A549 (cell line): Measurements from ENCODE around the gene CACNA1C. TPM values are rescaled to one million over a fixed set of nuclear protein-coding genes. Genes with fewer than 3 reads are reported as not detected.

ENCODE experiments used
- ATAC-seq, 2 experiments: fragments of 200-7000 bp in 1 of 2; fragments of >200 bp in 1 of 2; cut with Nextera tagmentation in 1 of 2; cut with Tn5 transposase in 1 of 2; 3 replicates each; pipeline versions ENCODE4 v1.8.0 to v1.9.1; 2018 to 2020; ENCODE audit warnings: mild to moderate bottlenecking in 1 of 2, moderate library complexity in 1 of 2
- CTCF ChIA-PET: fragments of 300-600 bp; sonication (Branson Sonifier 250); formaldehyde crosslinking; extraction: SDS; loops from one replicate; lab custom pipeline; 2021; ENCODE audit warnings: antibody characterized with exemption, inconsistent platforms; lab: Yijun Ruan, JAX
- POLR2A ChIA-PET: fragments of 350-600 bp; formaldehyde crosslinking; extraction: SDS; loops from one replicate; lab custom pipeline; 2021; ENCODE audit warnings: antibody characterized with exemption, inconsistent platforms; lab: Yijun Ruan, JAX
- DNase-seq, 2 experiments: peaks; one replicate each; pipeline versions ENCODE4 v3.0.0 to v3.0.0-alpha.2; 2011 to 2016; ENCODE audit warnings: low read depth in 1 of 2, low spot score in 1 of 2
- FAIRE-seq: peaks from 2 replicates; lab custom pipeline; 2011; peaks lifted over from hg19 to GRCh38; lab: Jason Lieb, UNC
- H3K27ac ChIP-seq, 2 experiments: fragments of >200 bp; sonication (Bioruptor Twin); formaldehyde crosslinking; 3 replicates each; pipeline ENCODE4 v1.5.1; 2016 to 2017
- H3K4me1 ChIP-seq: fragments of >200 bp; sonication (Bioruptor Twin); formaldehyde crosslinking; 3 replicates; pipeline ENCODE4 v1.6.1; 2016
- H3K4me2 ChIP-seq: fragments of >200 bp; sonication (Bioruptor Twin); formaldehyde crosslinking; 3 replicates; pipeline ENCODE4 v1.6.1; 2016
- H3K4me3 ChIP-seq: fragments of >200 bp; sonication (Bioruptor Twin); formaldehyde crosslinking; 3 replicates; pipeline ENCODE4 v1.5.1; 2016
- H3K9me3 ChIP-seq: fragments of >200 bp; sonication (Bioruptor Twin); formaldehyde crosslinking; 3 replicates; pipeline ENCODE4 v1.6.1; 2016
- CBX2 ChIP-seq: fragments of 200-600 bp; sonication (generic); IDR thresholded peaks from 2 replicates; pipeline ENCODE4 v1.6.1; 2016; ENCODE audit warnings: low read depth, mild to moderate bottlenecking, borderline replicate concordance
- CBX8 ChIP-seq: fragments of 200-600 bp; sonication (generic); IDR thresholded peaks from 2 replicates; pipeline ENCODE4 v1.6.1; 2016
- CEBPB ChIP-seq, 2 experiments: fragments of >200 bp in 1 of 2; sonication (Bioruptor Twin) in 1 of 2; formaldehyde crosslinking in 1 of 2; IDR thresholded peaks; 2 replicates each; pipeline ENCODE4 v1.6.1; 2012 to 2016
- CHD2 ChIP-seq: fragments of 150-350 bp; IDR thresholded peaks from 2 replicates; pipeline ENCODE4 v1.6.1; 2014; ENCODE audit warnings: low read length; ENCODE audit not compliant: partially characterized antibody
- EHF ChIP-seq: fragments of 250-450 bp; sonication (Bioruptor Pico); IDR thresholded peaks from 2 replicates; pipeline ENCODE4 v1.5.0; 2020; ENCODE audit warnings: mild to moderate bottlenecking
- FOSB ChIP-seq: fragments of 250-450 bp; sonication (Bioruptor Pico); IDR thresholded peaks from 2 replicates; pipeline ENCODE4 v1.5.0; 2020; ENCODE audit warnings: mild to moderate bottlenecking, moderate library complexity
- FOSL2 ChIP-seq, 2 experiments: fragments of 450-650 bp in 1 of 2; fragments of >200 bp in 1 of 2; sonication (Bioruptor Twin) in 1 of 2; formaldehyde crosslinking; IDR thresholded peaks; 2 replicates each; pipeline versions ENCODE4 v1.5.0 to v1.6.1; 2016 to 2020; ENCODE audit warnings: mild to moderate bottlenecking in 1 of 2, moderate library complexity in 1 of 2
- HDAC2 ChIP-seq: fragments of 200-600 bp; sonication (generic); IDR thresholded peaks from 2 replicates; pipeline ENCODE4 v1.6.1; 2016
- HOXB13 ChIP-seq: fragments of 250-450 bp; sonication (Bioruptor Pico); IDR thresholded peaks from 2 replicates; pipeline ENCODE4 v1.5.0; 2020; ENCODE audit warnings: low read depth, mild to moderate bottlenecking, moderate library complexity
- JUN ChIP-seq, 2 experiments: fragments of >200 bp; sonication (Bioruptor Twin); formaldehyde crosslinking; IDR thresholded peaks; 2 replicates in 1 of 2; 3 replicates in 1 of 2; pipeline ENCODE4 v1.6.1; 2016 to 2017
- KDM5A ChIP-seq: fragments of 200-600 bp; sonication (generic); IDR thresholded peaks from 2 replicates; pipeline ENCODE4 v1.6.1; 2016; ENCODE audit warnings: antibody characterized with exemption, mild to moderate bottlenecking
- NFE2L2 ChIP-seq: fragments of 150-350 bp; conservative IDR thresholded peaks from 2 replicates; pipeline ENCODE4 v1.6.1; 2014; ENCODE audit warnings: low read length
- NPAS2 ChIP-seq: fragments of 250-450 bp; sonication (Bioruptor Pico); IDR thresholded peaks from 2 replicates; pipeline ENCODE4 v1.8.0; 2022; ENCODE audit warnings: mild to moderate bottlenecking, moderate library complexity, borderline replicate concordance
- RAD21 ChIP-seq, 2 experiments: fragments of >200 bp in 1 of 2; sonication (Bioruptor Twin) in 1 of 2; formaldehyde crosslinking in 1 of 2; IDR thresholded peaks in 1 of 2; conservative IDR thresholded peaks in 1 of 2; 2 replicates in 1 of 2; 3 replicates in 1 of 2; pipeline ENCODE4 v1.6.1; 2012 to 2018; ENCODE audit warnings: inconsistent platforms in 1 of 2
- RFX5 ChIP-seq: fragments of 450-650 bp; IDR thresholded peaks from 2 replicates; pipeline ENCODE4 v1.7.1; 2014; ENCODE audit warnings: antibody characterized with exemption, mild to moderate bottlenecking, moderate library complexity
- SMC3 ChIP-seq: fragments of >200 bp; sonication (Bioruptor Twin); formaldehyde crosslinking; IDR thresholded peaks from 3 replicates; pipeline ENCODE4 v1.6.1; 2018; ENCODE audit warnings: inconsistent platforms
- SREBF2 ChIP-seq: fragments of 450-650 bp; IDR thresholded peaks from 2 replicates; pipeline ENCODE4 v1.6.1; 2014; ENCODE audit warnings: mild to moderate bottlenecking, moderate library complexity
- TFCP2L1 ChIP-seq: fragments of 250-450 bp; sonication (Bioruptor Pico); IDR thresholded peaks from 2 replicates; pipeline ENCODE4 v1.5.0; 2021; ENCODE audit warnings: mild to moderate bottlenecking
- TP53 ChIP-seq: fragments of 250-450 bp; sonication (Bioruptor Pico); IDR thresholded peaks from 2 replicates; pipeline ENCODE4 v1.5.0; 2021; ENCODE audit warnings: mild to moderate bottlenecking, moderate library complexity
- ZNF302 ChIP-seq: fragments of 250-450 bp; sonication (Bioruptor Pico); IDR thresholded peaks from 2 replicates; pipeline ENCODE4 v1.9.0; 2021; ENCODE audit warnings: inconsistent platforms, mild to moderate bottlenecking, moderate library complexity
- WGBS: methylation state at CpG from one replicate; pipeline ENCODE4 v1.1.6; 2017; ENCODE audit errors: missing lambda C conversion rate; 5-methylcytosine and 5-hydroxymethylcytosine counted together
- polyA plus RNA-seq, 4 experiments: library from polyadenylated mRNA; depleted of rRNA in 3 of 4; stranded (reverse); fragments of >200 nt; fragmentation: RNase III in 1 of 4; extraction: RNeasy Plus Mini Kit Qiagen cat#74134 plus additional on column Dnase treatment in 1 of 4; gene quantifications; 2 replicates in 3 of 4; 3 replicates in 1 of 4; pipeline ENCODE4 v1.2.3, GENCODE V29; 2011 to 2017
- TF ChIP-seq, protein P1 (sequence below): fragments of 200-600 bp; sonication (generic); IDR thresholded peaks from 2 replicates; pipeline ENCODE4 v1.6.1; 2016; ENCODE audit warnings: antibody characterized with exemption, mild to moderate bottlenecking, moderate library complexity
- TF ChIP-seq, protein P2 (sequence below): IDR thresholded peaks from 2 replicates; pipeline ENCODE4 v1.6.1; 2012; ENCODE audit warnings: low read depth, borderline replicate concordance
- TF ChIP-seq, protein P3 (sequence below): fragments of 250-450 bp; sonication (Bioruptor Pico); IDR thresholded peaks from 2 replicates; pipeline ENCODE4 v1.5.0; 2020; ENCODE audit warnings: low read depth, mild to moderate bottlenecking, moderate library complexity

Gene CACNA1C
- polyA plus RNA-seq, 2 of the 4 experiments (the other 2 are of a cell fraction), result not detected

DNA sequence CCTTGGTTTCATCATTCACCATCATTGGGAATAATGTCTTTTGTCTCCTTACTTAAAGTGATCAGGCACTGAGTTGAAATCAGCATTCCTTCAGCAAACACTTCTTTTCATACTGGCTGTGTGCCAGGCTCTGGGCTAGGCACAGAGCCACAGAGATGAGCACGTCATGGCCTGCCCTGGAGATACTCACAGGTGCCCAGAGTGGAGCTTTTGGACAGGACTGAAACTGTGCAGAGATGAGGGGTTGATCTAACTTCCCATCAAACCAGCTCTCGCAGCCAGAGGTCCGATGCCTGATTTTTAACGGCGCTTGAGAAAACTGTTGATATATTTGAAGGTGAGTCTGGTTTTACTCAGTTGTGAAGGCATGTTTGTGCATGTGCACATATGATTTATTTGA is 43.1 kb downstream of the CACNA1C start:
- ATAC-seq (no peak), DNase-seq (no peak), FAIRE-seq (no peak)
- Histone ChIP-seq H3K4me1 (no peaks in the 10 kb centered on the region), H3K27ac (no peak overlapping the region), H3K9me3 (no peaks in the 10 kb centered on the region), H3K4me2 (no peak overlapping the region), H3K4me3 (no peak overlapping the region)
- ChIA-PET POLR2A (no interaction called here), CTCF (no interaction called here)
- TF ChIP-seq CBX8, result no peak
- no peak for TF ChIP-seq CHD2
- TF ChIP-seq NFE2L2, result no peak
- TF ChIP-seq, protein P1, sequence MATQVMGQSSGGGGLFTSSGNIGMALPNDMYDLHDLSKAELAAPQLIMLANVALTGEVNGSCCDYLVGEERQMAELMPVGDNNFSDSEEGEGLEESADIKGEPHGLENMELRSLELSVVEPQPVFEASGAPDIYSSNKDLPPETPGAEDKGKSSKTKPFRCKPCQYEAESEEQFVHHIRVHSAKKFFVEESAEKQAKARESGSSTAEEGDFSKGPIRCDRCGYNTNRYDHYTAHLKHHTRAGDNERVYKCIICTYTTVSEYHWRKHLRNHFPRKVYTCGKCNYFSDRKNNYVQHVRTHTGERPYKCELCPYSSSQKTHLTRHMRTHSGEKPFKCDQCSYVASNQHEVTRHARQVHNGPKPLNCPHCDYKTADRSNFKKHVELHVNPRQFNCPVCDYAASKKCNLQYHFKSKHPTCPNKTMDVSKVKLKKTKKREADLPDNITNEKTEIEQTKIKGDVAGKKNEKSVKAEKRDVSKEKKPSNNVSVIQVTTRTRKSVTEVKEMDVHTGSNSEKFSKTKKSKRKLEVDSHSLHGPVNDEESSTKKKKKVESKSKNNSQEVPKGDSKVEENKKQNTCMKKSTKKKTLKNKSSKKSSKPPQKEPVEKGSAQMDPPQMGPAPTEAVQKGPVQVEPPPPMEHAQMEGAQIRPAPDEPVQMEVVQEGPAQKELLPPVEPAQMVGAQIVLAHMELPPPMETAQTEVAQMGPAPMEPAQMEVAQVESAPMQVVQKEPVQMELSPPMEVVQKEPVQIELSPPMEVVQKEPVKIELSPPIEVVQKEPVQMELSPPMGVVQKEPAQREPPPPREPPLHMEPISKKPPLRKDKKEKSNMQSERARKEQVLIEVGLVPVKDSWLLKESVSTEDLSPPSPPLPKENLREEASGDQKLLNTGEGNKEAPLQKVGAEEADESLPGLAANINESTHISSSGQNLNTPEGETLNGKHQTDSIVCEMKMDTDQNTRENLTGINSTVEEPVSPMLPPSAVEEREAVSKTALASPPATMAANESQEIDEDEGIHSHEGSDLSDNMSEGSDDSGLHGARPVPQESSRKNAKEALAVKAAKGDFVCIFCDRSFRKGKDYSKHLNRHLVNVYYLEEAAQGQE, result no peak
- no peak for TF ChIP-seq HOXB13 (CRISPR knock-in tag)
- no peak for TF ChIP-seq SREBF2
- TF ChIP-seq FOSL2 (IDR thresholded peaks at IDR 0.05), result no peak
- no peak for TF ChIP-seq FOSL2 (CRISPR knock-in tag; IDR thresholded peaks at IDR 0.05)
- no peak for TF ChIP-seq ZNF302 (CRISPR knock-in tag)
- TF ChIP-seq, protein P2, sequence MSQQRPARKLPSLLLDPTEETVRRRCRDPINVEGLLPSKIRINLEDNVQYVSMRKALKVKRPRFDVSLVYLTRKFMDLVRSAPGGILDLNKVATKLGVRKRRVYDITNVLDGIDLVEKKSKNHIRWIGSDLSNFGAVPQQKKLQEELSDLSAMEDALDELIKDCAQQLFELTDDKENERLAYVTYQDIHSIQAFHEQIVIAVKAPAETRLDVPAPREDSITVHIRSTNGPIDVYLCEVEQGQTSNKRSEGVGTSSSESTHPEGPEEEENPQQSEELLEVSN, result no peak
- TF ChIP-seq TFCP2L1 (CRISPR knock-in tag), result no peak
- no peak for TF ChIP-seq CEBPB (IDR thresholded peaks at IDR 0.05)
- TF ChIP-seq RAD21 (conservative IDR thresholded peaks at IDR 0.05 in 1 of 2, IDR thresholded peaks at IDR 0.05 in 1 of 2), result no peak
- no peak for TF ChIP-seq RFX5
- no peak for TF ChIP-seq KDM5A
- WGBS, result 63% methylated on average over 5 of the region's 5 CpGs

DNA sequence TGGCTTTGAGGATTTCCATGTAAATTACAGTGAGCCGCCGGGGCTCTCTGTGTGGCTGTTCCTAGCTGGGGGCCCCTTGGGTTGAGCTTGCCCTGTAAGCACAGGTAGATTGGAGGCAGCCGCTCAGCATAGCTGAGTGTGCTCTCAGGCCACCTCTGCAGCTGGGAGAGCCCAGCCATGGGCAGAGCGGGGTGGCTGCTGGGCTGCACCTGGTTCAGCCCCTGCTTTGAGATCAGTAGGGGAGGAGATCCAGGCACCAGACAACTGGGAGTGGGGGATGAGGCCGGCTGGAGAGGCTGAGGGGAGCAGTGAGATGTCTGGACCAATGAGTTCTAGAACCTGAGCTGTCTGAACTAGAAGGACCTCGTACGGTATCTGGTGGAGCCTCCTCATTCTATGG is 44.8 kb downstream of the CACNA1C start:
- 17% methylated on average over 6 of the region's 7 CpGs for WGBS
- no peak for DNase-seq
- Histone ChIP-seq H3K27ac (no peak overlapping the region), H3K4me1 (no peaks in the 10 kb centered on the region)
- no peak for ATAC-seq
- CTCF ChIA-PET, result no interaction called here
- TF ChIP-seq JUN (IDR thresholded peaks at IDR 0.05) (no peak), NPAS2 (CRISPR knock-in tag) (no peak), CBX2 (no peak), EHF (CRISPR knock-in tag) (no peak), TP53 (CRISPR knock-in tag) (no peak), HDAC2 (no peak), SMC3 (no peak), FOSB (CRISPR knock-in tag) (no peak)
- TF ChIP-seq, protein P3, sequence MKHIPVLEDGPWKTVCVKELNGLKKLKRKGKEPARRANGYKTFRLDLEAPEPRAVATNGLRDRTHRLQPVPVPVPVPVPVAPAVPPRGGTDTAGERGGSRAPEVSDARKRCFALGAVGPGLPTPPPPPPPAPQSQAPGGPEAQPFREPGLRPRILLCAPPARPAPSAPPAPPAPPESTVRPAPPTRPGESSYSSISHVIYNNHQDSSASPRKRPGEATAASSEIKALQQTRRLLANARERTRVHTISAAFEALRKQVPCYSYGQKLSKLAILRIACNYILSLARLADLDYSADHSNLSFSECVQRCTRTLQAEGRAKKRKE (CRISPR knock-in tag), result no peak
- TF ChIP-seq, protein P1, result no peak
- TF ChIP-seq, all 56 proteins: peak for 0
- POLR2A ChIA-PET, result no interaction called here
- no peak for FAIRE-seq
- Histone ChIP-seq H3K4me3 (no peak overlapping the region), H3K9me3 (no peaks in the 10 kb centered on the region), H3K4me2 (no peak overlapping the region)
